Measurements from ENCODE around the gene TBC1D5.

GRCh38 chr3:17749705-17750293, 7.4 kb upstream of the TBC1D5 start:
- no peak for TF ChIP-seq CTCF (conservative IDR thresholded peaks at IDR 0.05; ENCODE audit: low read length)
- no peak for TF ChIP-seq EZH2phosphoT487 (IDR thresholded peaks at IDR 0.05; ENCODE audit: borderline replicate concordance)

All from Loucy (cell line).